ENCODE results near the gene RBP5. TPM values are rescaled to one million over a fixed set of nuclear protein-coding genes. Genes with fewer than 3 reads are reported as not detected.

RBP5 gene
- total and polyA plus RNA-seq, 10 of the 15 experiments (the other 5 are each of a cell fraction or from before 2014, with no cell fraction given), result 0.11 to 1.1 (median 0.31) TPM; not detected in 4

GRCh38 chr12:7090222-7090998, 38.3 kb downstream of the RBP5 start:
- Histone ChIP-seq H3K9me3 (replicated peaks; ENCODE audit: control insufficient read depth, insufficient read depth, low read length) (no peaks in the 10 kb centered on the region), H3K27ac (ENCODE audit: control insufficient read depth, insufficient read depth) (no peak overlapping the region), H3K79me2 (ENCODE audit: control insufficient read depth, insufficient read depth, low read length) (no peaks in the 10 kb centered on the region), H3K27me3 (replicated peaks in 1 of 2; ENCODE audit: control insufficient read depth in 2 of 2, insufficient read depth in 2 of 2, low read length in 1 of 2) (no peaks in the 10 kb centered on the region; a peak in 1 of 4 replicates), H3K4me3 (no peak overlapping the region), H3K36me3 (ENCODE audit: control insufficient read depth in 2 of 2, insufficient read depth in 2 of 2, low read length in 1 of 2) (no peaks in the 10 kb centered on the region), H3K4me1 (ENCODE audit: control insufficient read depth, insufficient read depth, low read length) (no peaks in the 10 kb centered on the region), H3K4me2 (ENCODE audit: control insufficient read depth, insufficient read depth) (no peak overlapping the region), H3K9ac (ENCODE audit: control insufficient read depth, insufficient read depth, low read length) (no peak overlapping the region), H2AFZ (ENCODE audit: control insufficient read depth, low read depth, low read length) (no peak overlapping the region), H4K20me1 (ENCODE audit: control insufficient read depth, insufficient read depth) (no peaks in the 10 kb centered on the region)
- POLR2A ChIA-PET, result interaction anchor here (1.1 kb wide), 1 partner anchor 165 kb away, joined by 3 read pairs; no protein-coding TSS in a partner anchor
- no TSS peak for BruUV-seq (replicated peaks)
- WGBS (ENCODE audit: insufficient coverage, insufficient replicate concordance, low lambda C conversion rate, missing lambda C conversion rate), result 72% methylated on average over 16 of the region's 16 CpGs
- no peak for TF ChIP-seq RBBP5 (conservative IDR thresholded peaks at IDR 0.05)
- TF ChIP-seq YY1 (IDR thresholded peaks at IDR 0.05; ENCODE audit: low read depth, low read length), result no peak
- no peak for TF ChIP-seq RAD21 (IDR thresholded peaks at IDR 0.05; ENCODE audit: insufficient read depth, low read depth, low read length)
- TF ChIP-seq NR2C1 (IDR thresholded peaks at IDR 0.05), result no peak
- TF ChIP-seq NRF1 (conservative IDR thresholded peaks at IDR 0.05; ENCODE audit: low read depth, low read length), result no peak
- no peak for TF ChIP-seq HCFC1 (IDR thresholded peaks at IDR 0.05; ENCODE audit: low read length)
- TF ChIP-seq SMAD5 (IDR thresholded peaks at IDR 0.05; ENCODE audit: low read depth), result no peak
- CTCF ChIA-PET, result interaction anchor here (0.7 to 6.3 kb wide), 5 partner anchors 22 to 218 kb away, joined by 3 to 32 read pairs (median 3); partner anchors contain the start of genes C12orf57 and RNU7-1
- SMC1A ChIA-PET (ENCODE audit: uncharacterized antibody, unreplicated experiment), result interaction anchor here (0.8 to 1.4 kb wide), 4 partner anchors 17 to 146 kb away, joined by 3 to 5 read pairs (median 4); no protein-coding TSS in a partner anchor
- DNase-seq (ENCODE audit: low read depth, low spot score) (no peak), FAIRE-seq (no peak), ATAC-seq (no peak)
- intact Hi-C loops (cut with micrococcal nuclease; ENCODE audit: unreplicated experiment) (loop anchor here (5.0 kb wide), 3 partner anchors 73 to 168 kb away; partner anchors contain the start of genes EMG1, LPCAT3 and PHB2), in situ Hi-C loops (cut with MboI) (no loop called here)
- RAD21 ChIA-PET (ENCODE audit: unreplicated experiment), result interaction anchor here (1.1 to 1.5 kb wide), 2 partner anchors 17 to 19 kb away, joined by 3 to 5 read pairs; partner anchors contain the start of gene C1RL
